Neural progenitor cell (in vitro differentiated cells): ENCODE results near the gene LRRC75B.

Experiments
- EZH2 ChIP-seq: fragments of 200-600 bp; sonication (generic); IDR thresholded peaks from 2 replicates; pipeline ENCODE4 v1.6.1; 2017; ENCODE audit warnings: antibody characterized with exemption, mild to moderate bottlenecking, moderate library complexity
- EZH2phosphoT487 ChIP-seq: fragments of 200-600 bp; sonication (generic); IDR thresholded peaks from 2 replicates; pipeline ENCODE4 v1.6.1; 2017; ENCODE audit warnings: antibody characterized with exemption
- TF ChIP-seq, protein P1 (sequence below): fragments of 200-600 bp; sonication (generic); IDR thresholded peaks from 2 replicates; pipeline ENCODE4 v1.5.1; 2017; ENCODE audit warnings: antibody characterized with exemption, mild to moderate bottlenecking

DNA sequence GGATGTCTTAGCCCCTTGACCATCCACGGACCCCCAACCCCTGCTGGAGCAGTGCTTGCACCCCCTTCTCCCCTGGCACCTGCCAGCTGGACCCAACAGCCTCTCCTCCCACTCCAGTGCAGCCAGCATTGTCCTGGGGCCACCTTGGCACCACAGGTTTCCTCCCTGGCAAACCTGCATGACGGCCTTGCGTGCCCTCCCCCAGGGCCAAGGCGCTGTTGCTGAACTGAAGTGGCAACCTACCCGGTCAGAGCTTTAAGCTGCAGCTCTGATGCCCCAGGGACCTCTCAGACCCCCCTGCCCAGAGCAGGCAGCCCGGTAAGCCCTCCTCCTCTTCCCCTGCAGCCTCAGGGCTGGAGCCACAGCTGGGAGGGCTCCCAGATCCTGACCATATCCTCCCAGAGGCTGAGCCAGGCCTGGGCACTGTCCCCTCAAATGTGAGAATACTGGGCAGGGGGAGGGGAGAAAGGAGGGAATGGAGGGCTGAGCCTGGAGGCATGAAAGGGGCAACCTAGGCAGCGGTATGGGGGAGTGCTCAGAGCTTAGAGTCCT, 1.8 kb upstream of the LRRC75B start:
- TF ChIP-seq, protein P1, sequence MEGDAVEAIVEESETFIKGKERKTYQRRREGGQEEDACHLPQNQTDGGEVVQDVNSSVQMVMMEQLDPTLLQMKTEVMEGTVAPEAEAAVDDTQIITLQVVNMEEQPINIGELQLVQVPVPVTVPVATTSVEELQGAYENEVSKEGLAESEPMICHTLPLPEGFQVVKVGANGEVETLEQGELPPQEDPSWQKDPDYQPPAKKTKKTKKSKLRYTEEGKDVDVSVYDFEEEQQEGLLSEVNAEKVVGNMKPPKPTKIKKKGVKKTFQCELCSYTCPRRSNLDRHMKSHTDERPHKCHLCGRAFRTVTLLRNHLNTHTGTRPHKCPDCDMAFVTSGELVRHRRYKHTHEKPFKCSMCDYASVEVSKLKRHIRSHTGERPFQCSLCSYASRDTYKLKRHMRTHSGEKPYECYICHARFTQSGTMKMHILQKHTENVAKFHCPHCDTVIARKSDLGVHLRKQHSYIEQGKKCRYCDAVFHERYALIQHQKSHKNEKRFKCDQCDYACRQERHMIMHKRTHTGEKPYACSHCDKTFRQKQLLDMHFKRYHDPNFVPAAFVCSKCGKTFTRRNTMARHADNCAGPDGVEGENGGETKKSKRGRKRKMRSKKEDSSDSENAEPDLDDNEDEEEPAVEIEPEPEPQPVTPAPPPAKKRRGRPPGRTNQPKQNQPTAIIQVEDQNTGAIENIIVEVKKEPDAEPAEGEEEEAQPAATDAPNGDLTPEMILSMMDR = no peak
- TF ChIP-seq EZH2 = no peak
- no peak for TF ChIP-seq EZH2phosphoT487
